ENCODE results near the gene LRP4. TPM values are rescaled to one million over a fixed set of nuclear protein-coding genes. Genes with fewer than 3 reads are reported as not detected.
A peak's percentile ranks its signal among the peaks of the same experiment; 100 is the strongest.

The LRP4 gene
- total and polyA plus RNA-seq, 2 of the 13 experiments (the other 11 are each of a cell fraction or from before 2014, with no cell fraction given): 4.7 to 13.3 TPM

DNA sequence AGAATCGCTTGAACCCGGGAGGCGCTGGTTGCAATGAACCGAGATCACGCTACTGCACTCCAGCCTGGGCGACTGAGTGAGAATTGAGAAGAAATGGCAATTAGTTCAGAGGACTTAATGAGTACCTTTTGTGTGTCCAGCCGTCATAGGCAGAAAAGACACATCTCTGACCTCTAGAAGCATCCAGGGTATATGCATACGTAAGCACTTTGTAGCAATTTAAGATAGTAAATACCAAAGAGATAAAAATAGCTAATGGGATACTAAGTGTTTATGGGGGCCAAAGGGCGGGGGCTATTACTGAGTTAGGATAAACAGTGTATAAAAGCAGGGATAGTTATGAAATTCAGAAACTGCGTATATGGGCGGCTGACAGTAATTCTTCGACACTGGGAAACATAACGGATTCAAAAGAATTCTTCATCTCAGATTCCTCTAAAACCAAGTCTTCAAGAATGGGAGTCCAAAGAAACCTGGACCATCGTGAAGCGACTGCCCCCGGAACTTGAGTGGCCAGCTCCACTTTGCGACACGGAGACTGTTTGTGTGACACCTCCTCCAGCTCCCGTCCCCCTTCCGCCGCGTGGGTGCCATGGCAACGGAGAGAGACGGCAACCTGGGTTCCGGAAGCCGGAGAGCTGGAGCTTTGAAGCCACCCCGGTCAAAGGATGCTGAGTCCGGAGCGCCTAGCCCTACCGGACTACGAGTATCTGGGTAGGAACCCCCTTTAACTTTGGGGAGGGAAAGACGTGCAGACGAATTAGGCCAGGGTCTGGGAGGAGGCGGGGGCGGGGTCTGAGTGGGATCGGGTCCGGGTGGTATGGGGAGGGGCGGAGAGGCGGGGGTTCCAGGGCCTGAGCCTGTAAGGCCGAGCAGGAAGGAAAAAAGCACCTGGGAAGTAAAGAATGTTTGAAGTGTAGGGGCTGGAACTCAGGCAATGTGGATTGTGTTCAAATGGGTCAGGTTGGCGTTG, 18.1 kb upstream of the LRP4 start, which contains the start of gene CSTPP1 (continued):
- TF ChIP-seq ZNF160 (CRISPR knock-in tag; IDR thresholded peaks at IDR 0.05) (no peak), FOXJ3 (CRISPR knock-in tag; IDR thresholded peaks at IDR 0.05; ENCODE audit: borderline replicate concordance) (no peak), CENPX (CRISPR knock-in tag; IDR thresholded peaks at IDR 0.05) (no peak), ZNF24 (IDR thresholded peaks at IDR 0.05) (0 out of 2 replicates have a peak, but pooled peaks have one; percentile 30), ZNF724P (CRISPR knock-in tag; IDR thresholded peaks at IDR 0.05; ENCODE audit: borderline replicate concordance) (no peak), ZNF282 (IDR thresholded peaks at IDR 0.05; ENCODE audit: partially characterized antibody) (no peak), NFYB (CRISPR knock-in tag; IDR thresholded peaks at IDR 0.05) (no peak), CHCHD3 (CRISPR knock-in tag; IDR thresholded peaks at IDR 0.05) (no peak), ZNF234 (CRISPR knock-in tag; conservative IDR thresholded peaks at IDR 0.05) (no peak), ZNF558 (CRISPR knock-in tag; IDR thresholded peaks at IDR 0.05; ENCODE audit: borderline replicate concordance) (no peak), ZNF329 (CRISPR knock-in tag; IDR thresholded peaks at IDR 0.05; ENCODE audit: low read depth) (no peak), CCAR2 (optimal IDR thresholded peaks at IDR 0.05; ENCODE audit: low read depth, low read length) (peak; percentile 77), ZFAT (CRISPR knock-in tag; conservative IDR thresholded peaks at IDR 0.05) (no peak), ZNF790 (CRISPR knock-in tag; IDR thresholded peaks at IDR 0.05; ENCODE audit: borderline replicate concordance) (no peak), SMC3 (IDR thresholded peaks at IDR 0.05; ENCODE audit: low read length) (no peak), ZNF335 (CRISPR knock-in tag; IDR thresholded peaks at IDR 0.05) (no peak; the same call in 1 of the 2 replicates), MYNN (CRISPR knock-in tag; IDR thresholded peaks at IDR 0.05; ENCODE audit: low read depth) (no peak), RBM22 (optimal IDR thresholded peaks at IDR 0.05; ENCODE audit: low read length) (peak; percentile 98), MZF1 (CRISPR knock-in tag; IDR thresholded peaks at IDR 0.05; ENCODE audit: borderline replicate concordance) (no peak), ERF (CRISPR knock-in tag; IDR thresholded peaks at IDR 0.05) (0 out of 2 replicates have a peak, but pooled peaks have one; percentile 29), ZNF30 (CRISPR knock-in tag; IDR thresholded peaks at IDR 0.05) (no peak), CBX1 (IDR thresholded peaks at IDR 0.05; ENCODE audit: low read depth) (no peak), ZFP37 (CRISPR knock-in tag; IDR thresholded peaks at IDR 0.05; ENCODE audit: borderline replicate concordance) (no peak), FOXP1 (IDR thresholded peaks at IDR 0.05) (no peak), FOXP1 (CRISPR knock-in tag; IDR thresholded peaks at IDR 0.05) (peak; percentile 38; the same call in 1 of the 2 replicates), ZKSCAN8 (CRISPR knock-in tag; IDR thresholded peaks at IDR 0.05; ENCODE audit: borderline replicate concordance) (peak; percentile 68; the same call in 1 of the 2 replicates)
- TF ChIP-seq, protein P1, sequence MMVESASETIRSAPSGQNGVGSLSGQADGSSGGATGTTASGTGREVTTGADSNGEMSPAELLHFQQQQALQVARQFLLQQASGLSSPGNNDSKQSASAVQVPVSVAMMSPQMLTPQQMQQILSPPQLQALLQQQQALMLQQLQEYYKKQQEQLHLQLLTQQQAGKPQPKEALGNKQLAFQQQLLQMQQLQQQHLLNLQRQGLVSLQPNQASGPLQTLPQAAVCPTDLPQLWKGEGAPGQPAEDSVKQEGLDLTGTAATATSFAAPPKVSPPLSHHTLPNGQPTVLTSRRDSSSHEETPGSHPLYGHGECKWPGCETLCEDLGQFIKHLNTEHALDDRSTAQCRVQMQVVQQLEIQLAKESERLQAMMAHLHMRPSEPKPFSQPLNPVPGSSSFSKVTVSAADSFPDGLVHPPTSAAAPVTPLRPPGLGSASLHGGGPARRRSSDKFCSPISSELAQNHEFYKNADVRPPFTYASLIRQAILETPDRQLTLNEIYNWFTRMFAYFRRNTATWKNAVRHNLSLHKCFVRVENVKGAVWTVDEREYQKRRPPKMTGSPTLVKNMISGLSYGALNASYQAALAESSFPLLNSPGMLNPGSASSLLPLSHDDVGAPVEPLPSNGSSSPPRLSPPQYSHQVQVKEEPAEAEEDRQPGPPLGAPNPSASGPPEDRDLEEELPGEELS (CRISPR knock-in tag; IDR thresholded peaks at IDR 0.05): peak; percentile 59
- TF ChIP-seq, protein P2, sequence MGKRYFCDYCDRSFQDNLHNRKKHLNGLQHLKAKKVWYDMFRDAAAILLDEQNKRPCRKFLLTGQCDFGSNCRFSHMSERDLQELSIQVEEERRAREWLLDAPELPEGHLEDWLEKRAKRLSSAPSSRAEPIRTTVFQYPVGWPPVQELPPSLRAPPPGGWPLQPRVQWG (CRISPR knock-in tag; IDR thresholded peaks at IDR 0.05; ENCODE audit: borderline replicate concordance, low read depth): no peak
- TF ChIP-seq, protein P3, sequence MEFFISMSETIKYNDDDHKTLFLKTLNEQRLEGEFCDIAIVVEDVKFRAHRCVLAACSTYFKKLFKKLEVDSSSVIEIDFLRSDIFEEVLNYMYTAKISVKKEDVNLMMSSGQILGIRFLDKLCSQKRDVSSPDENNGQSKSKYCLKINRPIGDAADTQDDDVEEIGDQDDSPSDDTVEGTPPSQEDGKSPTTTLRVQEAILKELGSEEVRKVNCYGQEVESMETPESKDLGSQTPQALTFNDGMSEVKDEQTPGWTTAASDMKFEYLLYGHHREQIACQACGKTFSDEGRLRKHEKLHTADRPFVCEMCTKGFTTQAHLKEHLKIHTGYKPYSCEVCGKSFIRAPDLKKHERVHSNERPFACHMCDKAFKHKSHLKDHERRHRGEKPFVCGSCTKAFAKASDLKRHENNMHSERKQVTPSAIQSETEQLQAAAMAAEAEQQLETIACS (CRISPR knock-in tag; IDR thresholded peaks at IDR 0.05): no peak

Measured in HepG2 (cell line).